Fibroblast of mammary gland (primary cell): ENCODE data around the gene ELAVL1.
"Not testable (repeated sequence)": the region's sequence is repeated elsewhere in the genome, so short reads cannot be mapped to it uniquely, and the experiment has no call there.

Experiments
- DNase-seq: peaks from one replicate; pipeline ENCODE4 v3.0.0-alpha.2; 2010; ENCODE audit warnings: low read depth
- H3K4me3 ChIP-seq: 2 replicates; pipeline ENCODE4 v1.5.1; 2011; ENCODE audit warnings: low read depth, mild to moderate bottlenecking, low read length, moderate library complexity; ENCODE audit not compliant: control insufficient read depth
- CTCF ChIP-seq: conservative IDR thresholded peaks from 2 replicates; pipeline ENCODE4 v1.5.1; 2011; ENCODE audit warnings: low read depth, low read length, inconsistent platforms; ENCODE audit not compliant: control insufficient read depth, insufficient read depth

Gene ELAVL1

GRCh38 chr19:7919610-7920518, 85.6 kb downstream of the ELAVL1 start, which contains the start of gene SNAPC2:
Gene SNAPC2, plus strand, starts transcription at chr19:7920338. Its CDS starts 29 bp downstream, at chr19:7920367.
- DNase-seq: peak; percentile 91
- no peak for TF ChIP-seq CTCF
- peak within 1 kb of the TSS; percentile 64 for H3K4me3 ChIP-seq

- no peak for TF ChIP-seq CTCF
- no peak overlapping the region for H3K4me3 ChIP-seq
- DNase-seq: no peak
Measured at GRCh38 chr19:7918615-7919421, 86.6 kb downstream of the ELAVL1 start.

GRCh38 chr19:7918062-7918614, 87.3 kb downstream of the ELAVL1 start:
- not testable (repeated sequence) for H3K4me3 ChIP-seq, DNase-seq

GRCh38 chr19:7917267-7918061, 88.0 kb downstream of the ELAVL1 start:
- TF ChIP-seq CTCF: peak; percentile 38
- H3K4me3 ChIP-seq: peak overlapping the region; percentile 10
- peak; percentile 46 for DNase-seq

- no peak for TF ChIP-seq CTCF
- DNase-seq: no peak
- H3K4me3 ChIP-seq: peak overlapping the region; percentile 17
Measured at GRCh38 chr19:7916955-7917266, 88.5 kb downstream of the ELAVL1 start.

- no peak for DNase-seq
- TF ChIP-seq CTCF: no peak
- H3K4me3 ChIP-seq: peak overlapping the region; percentile 10
Measured at GRCh38 chr19:7916103-7916954, 89.1 kb downstream of the ELAVL1 start.
